GM12891 (cell line): ENCODE measurements around the gene SLC22A12.

Experiments used
- POLR2A ChIP-seq: IDR thresholded peaks from 2 replicates; pipeline ENCODE4 v1.6.1; 2011; ENCODE audit warnings: low read depth, low read length, control low read depth
- TAF1 ChIP-seq: IDR thresholded peaks from 2 replicates; pipeline ENCODE4 v1.6.1; 2011; ENCODE audit warnings: low read depth, low read length, control low read depth

DNA sequence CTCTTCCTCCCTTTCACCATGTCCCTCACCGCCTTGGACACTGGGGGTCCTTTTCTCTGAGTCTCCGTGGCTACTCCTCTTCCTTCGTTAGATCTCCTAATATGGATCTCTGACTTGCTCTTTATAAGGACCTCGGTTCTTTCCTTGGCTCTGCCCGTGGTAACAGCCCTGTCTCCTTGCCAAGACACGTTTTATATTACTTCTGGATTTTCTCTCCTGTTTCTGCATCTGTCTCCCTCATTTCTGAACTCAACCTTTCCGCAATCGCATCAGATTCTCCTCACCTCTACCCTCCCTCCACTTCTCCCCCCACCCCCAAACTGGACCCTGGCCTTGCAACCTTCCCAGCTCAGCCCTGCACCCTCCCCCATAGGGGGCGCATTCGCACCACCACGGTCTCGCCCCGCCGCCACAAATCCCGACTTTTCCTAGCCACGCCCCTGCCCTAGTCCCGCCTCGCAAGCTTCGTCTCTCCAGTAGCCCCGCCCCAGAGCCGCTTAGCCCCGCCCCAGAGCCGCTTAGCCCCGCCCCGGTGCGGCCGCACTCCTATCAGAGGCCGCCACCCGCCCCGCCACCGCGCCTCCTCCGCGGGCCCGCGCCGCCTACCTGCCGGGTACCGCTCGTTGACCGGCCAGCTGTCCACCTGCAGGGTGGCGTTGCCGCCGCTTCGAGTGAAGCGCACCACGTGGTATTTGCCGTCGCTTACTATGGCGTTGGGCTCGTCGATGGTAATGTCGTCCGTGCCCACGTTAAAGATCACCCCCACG lies 39.0 kb downstream of the SLC22A12 start:
- TF ChIP-seq TAF1: no peak
- TF ChIP-seq POLR2A: no peak
